Measurements from ENCODE around the gene CELF4. TPM values are rescaled to one million over a fixed set of nuclear protein-coding genes. Genes with fewer than 3 reads are reported as not detected.

CELF4 gene
- total and polyA plus RNA-seq, 12 donors: 0.42 to 16.9 (median 3.9) TPM; not detected in 1

GRCh38 chr18:37586656-37587225 is 21.1 kb upstream of the CELF4 start:
- Histone ChIP-seq H3K9me3 (replicated peaks in 1 of 3) (no peaks in the 10 kb centered on the region), H3K4me1 (replicated peaks in 1 of 2) (no peaks in the 10 kb centered on the region), H3K36me3 (replicated peaks in 1 of 2) (no peaks in the 10 kb centered on the region), H3K27ac (no peak overlapping the region), H3K4me3 (no peak overlapping the region), H3K27me3 (no peaks in the 10 kb centered on the region)
- TF ChIP-seq POLR2A (IDR thresholded peaks at IDR 0.05) (no peak), CTCF (IDR thresholded peaks at IDR 0.05) (no peak)
- no peak for DNase-seq
- 69 to 83% (median 78%) methylated on average over 7 to 8 of the region's 8 CpGs for WGBS, 4 donors
- intact Hi-C loops (cut with DNase I): no loop called here

- no peaks in the 10 kb centered on the region for H3K4me1 ChIP-seq (replicated peaks in 1 of 2)
- H3K27me3 ChIP-seq: no peaks in the 10 kb centered on the region
- no peaks in the 10 kb centered on the region for H3K9me3 ChIP-seq (replicated peaks in 1 of 3)
- H3K4me3 ChIP-seq: no peak overlapping the region
- TF ChIP-seq CTCF (IDR thresholded peaks at IDR 0.05) (no peak), POLR2A (IDR thresholded peaks at IDR 0.05) (no peak)
- no peak overlapping the region for H3K27ac ChIP-seq
- DNase-seq: no peak
- intact Hi-C loops (cut with DNase I): no loop called here
- 60 to 74% (median 64%) methylated on average over 7 of the region's 7 CpGs for WGBS, 4 donors
- H3K36me3 ChIP-seq (replicated peaks in 1 of 2): no peaks in the 10 kb centered on the region
Measured at GRCh38 chr18:37584952-37585695, 19.5 kb upstream of the CELF4 start.

GRCh38 chr18:37584217-37584616 is 18.6 kb upstream of the CELF4 start:
- DNase-seq: no peak
- H3K27me3 ChIP-seq: no peaks in the 10 kb centered on the region
- intact Hi-C loops (cut with DNase I): no loop called here
- H3K9me3 ChIP-seq (replicated peaks in 1 of 3): no peaks in the 10 kb centered on the region
- no peak for TF ChIP-seq CTCF (IDR thresholded peaks at IDR 0.05)
- no peak for TF ChIP-seq POLR2A (IDR thresholded peaks at IDR 0.05)
- H3K36me3 ChIP-seq (replicated peaks in 1 of 2): no peaks in the 10 kb centered on the region
- H3K4me1 ChIP-seq (replicated peaks in 1 of 2): no peaks in the 10 kb centered on the region
- 69 to 84% (median 82%) methylated on average over 3 of the region's 3 CpGs for WGBS, 4 donors
- no peak overlapping the region for H3K4me3 ChIP-seq
- H3K27ac ChIP-seq: no peak overlapping the region

GRCh38 chr18:37582261-37582660 is 16.7 kb upstream of the CELF4 start:
- H3K27me3 ChIP-seq: no peaks in the 10 kb centered on the region
- 56 to 65% (median 60%) methylated on average over 2 of the region's 2 CpGs for WGBS, 4 donors
- no peak for DNase-seq

More at GRCh38 chr18:37582261-37582660, 16.7 kb upstream of the CELF4 start:
- H3K4me1 ChIP-seq (replicated peaks in 1 of 2): no peaks in the 10 kb centered on the region
- no peak overlapping the region for H3K4me3 ChIP-seq
- intact Hi-C loops (cut with DNase I): no loop called here
- no peaks in the 10 kb centered on the region for H3K9me3 ChIP-seq (replicated peaks in 1 of 3)
- no peak for TF ChIP-seq CTCF (IDR thresholded peaks at IDR 0.05)
- no peak overlapping the region for H3K27ac ChIP-seq
- no peaks in the 10 kb centered on the region for H3K36me3 ChIP-seq (replicated peaks in 1 of 2)
